Ovary (tissue), 3 donors: ENCODE results near the gene GPR84.

ENCODE experiments used
- CTCF ChIP-seq, 3 donors: fragments of 450-650 bp in 2 of 3; fragments of 200-600 bp in 1 of 3; IDR thresholded peaks; one replicate each; pipeline versions ENCODE4 v1.5.1 to v1.8.0; 2016 to 2022; ENCODE audit warnings: antibody characterized with exemption in 3 of 3, mild to moderate bottlenecking in 1 of 3
- EP300 ChIP-seq: sonication (generic); formaldehyde crosslinking; IDR thresholded peaks from one replicate; pipeline ENCODE4 v1.6.1; 2017; ENCODE audit warnings: antibody characterized with exemption
- POLR2A ChIP-seq: fragments of 450-650 bp; IDR thresholded peaks from one replicate; pipeline ENCODE4 v1.6.1; 2017; ENCODE audit warnings: antibody characterized with exemption, mild to moderate bottlenecking, moderate library complexity
- donor health status: DM: no; HTN: no; CAD: no.

GRCh38 chr12:54356228-54356627 is 8.1 kb downstream of the GPR84 start:
- no peak for TF ChIP-seq CTCF (IDR thresholded peaks at IDR 0.05)
- TF ChIP-seq POLR2A, result no peak
- peak; percentile 31 for TF ChIP-seq EP300
